GM12892 (cell line): ENCODE data around the gene HADHB.

Source experiments
- POLR2A ChIP-seq: IDR thresholded peaks from 2 replicates; pipeline ENCODE4 v1.6.1; 2011; ENCODE audit warnings: low read depth, low read length, control low read depth
- POLR2AphosphoS5 ChIP-seq: IDR thresholded peaks from 2 replicates; pipeline ENCODE4 v1.6.1; 2011; ENCODE audit warnings: low read depth, low read length, control low read depth

- TF ChIP-seq POLR2A (no peak), POLR2AphosphoS5 (no peak)
These were observed 72.1 kb downstream of the HADHB start for GRCh38 chr2:26316845-26317244.
